Osteoblast (primary cell): ENCODE results near the gene NDUFV2. TPM values are rescaled to one million over a fixed set of nuclear protein-coding genes. Genes with fewer than 3 reads are reported as not detected.

Source experiments
- DNase-seq: peaks from one replicate; pipeline ENCODE4 v3.0.0; 2011; ENCODE audit warnings: low spot score, mixed read lengths; ENCODE audit not compliant: insufficient read length; ENCODE audit errors: missing footprints
- H2AFZ ChIP-seq: 2 replicates; pipeline ENCODE4 v1.6.0; 2011; ENCODE audit warnings: mild to moderate bottlenecking, low read length
- H3K27ac ChIP-seq: 2 replicates; pipeline ENCODE4 v1.5.1; 2011; ENCODE audit warnings: mild to moderate bottlenecking, low read depth, low read length, moderate library complexity
- H3K27me3 ChIP-seq: 2 replicates; pipeline ENCODE4 v1.6.0; 2012; ENCODE audit warnings: mild to moderate bottlenecking, control low read depth, inconsistent platforms, low read length, moderate library complexity; ENCODE audit not compliant: insufficient read depth
- H3K36me3 ChIP-seq: 2 replicates; pipeline ENCODE4 v1.5.1; 2011; ENCODE audit warnings: mild to moderate bottlenecking, low read length, control low read depth, moderate library complexity; ENCODE audit not compliant: insufficient read depth
- H3K4me1 ChIP-seq: 2 replicates; pipeline ENCODE4 v1.5.1; 2011; ENCODE audit warnings: mild to moderate bottlenecking, low read length, control low read depth, moderate library complexity; ENCODE audit not compliant: insufficient read depth
- H3K4me2 ChIP-seq: 2 replicates; pipeline ENCODE4 v1.6.0; 2011; ENCODE audit warnings: mild to moderate bottlenecking, low read length; ENCODE audit not compliant: insufficient read depth
- H3K4me3 ChIP-seq: fragments of 200-600 bp; sonication (generic); 3 replicates; pipeline ENCODE4 v1.5.1; 2012; ENCODE audit warnings: mild to moderate bottlenecking, low read length, inconsistent platforms; ENCODE audit not compliant: insufficient read depth
- H3K79me2 ChIP-seq: 2 replicates; pipeline ENCODE4 v1.6.0; 2012; ENCODE audit warnings: mild to moderate bottlenecking, low read length, control low read depth, inconsistent platforms; ENCODE audit not compliant: insufficient read depth
- H3K9me3 ChIP-seq: 2 replicates; pipeline ENCODE4 v1.5.1; 2011; ENCODE audit warnings: low read depth, low read length, control low read depth
- H4K20me1 ChIP-seq: 2 replicates; pipeline ENCODE4 v1.6.0; 2012; ENCODE audit warnings: mild to moderate bottlenecking, low read length, control low read depth; ENCODE audit not compliant: insufficient read depth
- total RNA-seq: library from RNA; depleted of rRNA; stranded (reverse); fragments of >200 nt; gene quantifications from 2 replicates; pipeline ENCODE4 v1.2.3, GENCODE V29; 2012
- TF ChIP-seq, protein P1 (sequence below): IDR thresholded peaks from 2 replicates; pipeline ENCODE4 v1.5.1; 2011; ENCODE audit warnings: mild to moderate bottlenecking, low read depth, low read length, moderate library complexity; ENCODE audit errors: extremely low read depth

The NDUFV2 gene
- total RNA-seq, 1 donor = 95.9 TPM

DNA sequence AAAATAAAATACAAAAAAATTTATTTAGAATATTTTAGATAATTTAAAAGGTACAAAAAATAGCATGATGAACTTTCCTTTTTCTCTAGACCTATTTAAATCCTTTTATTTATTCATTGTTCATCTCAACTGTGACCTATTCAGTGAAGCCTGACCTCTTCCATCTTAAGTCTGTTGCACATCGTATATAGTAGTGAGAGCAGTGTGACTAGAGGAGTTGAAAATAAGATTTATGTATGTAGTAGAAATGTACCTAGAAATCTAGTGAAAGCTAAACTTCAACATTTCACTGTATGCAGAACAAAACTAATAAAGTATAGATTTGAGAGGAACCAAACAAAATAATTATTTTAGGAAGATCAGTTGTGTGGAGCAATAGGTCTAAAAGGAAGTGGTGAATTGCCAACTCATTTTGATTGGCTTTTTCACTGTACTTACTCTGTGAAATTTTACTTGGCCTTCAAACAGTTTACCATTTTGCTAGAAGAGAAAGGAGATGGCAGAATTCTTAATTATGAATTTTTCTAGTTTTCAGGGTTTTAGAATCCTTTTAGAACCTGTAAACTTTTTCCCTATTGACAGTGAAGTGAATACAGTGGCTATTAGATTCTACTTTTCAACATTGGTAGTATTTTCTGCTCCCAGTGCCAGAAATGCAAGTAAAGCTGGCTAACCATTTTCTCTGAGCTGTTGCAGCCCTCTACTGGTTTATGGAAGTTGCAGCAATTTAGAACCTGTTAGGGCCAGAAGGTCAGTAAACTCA, 45.1 kb downstream of the NDUFV2 start:
- Histone ChIP-seq H3K27me3 (no peaks in the 10 kb centered on the region), H3K4me3 (no peak overlapping the region), H3K4me1 (peaks cover 18% of the 10 kb centered on the region), H3K79me2 (peaks cover 92% of the 10 kb centered on the region), H3K27ac (peak overlapping the region; percentile 1), H3K9me3 (no peaks in the 10 kb centered on the region), H4K20me1 (peaks cover 28% of the 10 kb centered on the region), H2AFZ (no peak overlapping the region), H3K4me2 (peak overlapping the region; percentile 13), H3K36me3 (no peaks in the 10 kb centered on the region)
- TF ChIP-seq, protein P1, sequence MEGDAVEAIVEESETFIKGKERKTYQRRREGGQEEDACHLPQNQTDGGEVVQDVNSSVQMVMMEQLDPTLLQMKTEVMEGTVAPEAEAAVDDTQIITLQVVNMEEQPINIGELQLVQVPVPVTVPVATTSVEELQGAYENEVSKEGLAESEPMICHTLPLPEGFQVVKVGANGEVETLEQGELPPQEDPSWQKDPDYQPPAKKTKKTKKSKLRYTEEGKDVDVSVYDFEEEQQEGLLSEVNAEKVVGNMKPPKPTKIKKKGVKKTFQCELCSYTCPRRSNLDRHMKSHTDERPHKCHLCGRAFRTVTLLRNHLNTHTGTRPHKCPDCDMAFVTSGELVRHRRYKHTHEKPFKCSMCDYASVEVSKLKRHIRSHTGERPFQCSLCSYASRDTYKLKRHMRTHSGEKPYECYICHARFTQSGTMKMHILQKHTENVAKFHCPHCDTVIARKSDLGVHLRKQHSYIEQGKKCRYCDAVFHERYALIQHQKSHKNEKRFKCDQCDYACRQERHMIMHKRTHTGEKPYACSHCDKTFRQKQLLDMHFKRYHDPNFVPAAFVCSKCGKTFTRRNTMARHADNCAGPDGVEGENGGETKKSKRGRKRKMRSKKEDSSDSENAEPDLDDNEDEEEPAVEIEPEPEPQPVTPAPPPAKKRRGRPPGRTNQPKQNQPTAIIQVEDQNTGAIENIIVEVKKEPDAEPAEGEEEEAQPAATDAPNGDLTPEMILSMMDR = peak; percentile 78
- DNase-seq = peak; percentile 50

DNA sequence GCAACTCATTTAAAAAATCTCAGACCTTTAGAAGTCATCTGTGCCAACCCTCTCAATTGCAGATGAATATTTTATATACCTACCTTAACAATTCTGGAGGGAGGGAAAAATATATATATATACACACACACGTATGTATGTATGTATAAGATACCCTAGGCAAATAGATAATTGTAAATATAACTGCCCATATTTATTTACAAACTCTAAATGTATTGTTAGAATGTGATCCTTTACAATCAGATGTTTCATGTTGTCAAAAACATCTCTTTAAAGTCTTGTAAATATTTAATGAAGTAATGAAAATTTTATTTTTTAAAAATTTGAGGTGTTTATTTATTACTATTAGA, 45.7 kb downstream of the NDUFV2 start:
- no peak for DNase-seq
- H4K20me1 ChIP-seq = peaks cover 28% of the 10 kb centered on the region
- no peaks in the 10 kb centered on the region for H3K9me3 ChIP-seq
- no peak overlapping the region for H3K4me3 ChIP-seq
- H3K36me3 ChIP-seq = no peaks in the 10 kb centered on the region
- H3K4me1 ChIP-seq = peaks cover 18% of the 10 kb centered on the region
- H3K4me2 ChIP-seq = no peak overlapping the region
- TF ChIP-seq, protein P1 = no peak
- H3K79me2 ChIP-seq = peaks cover 92% of the 10 kb centered on the region
- no peak overlapping the region for H3K27ac ChIP-seq
- no peak overlapping the region for H2AFZ ChIP-seq
- no peaks in the 10 kb centered on the region for H3K27me3 ChIP-seq

DNA sequence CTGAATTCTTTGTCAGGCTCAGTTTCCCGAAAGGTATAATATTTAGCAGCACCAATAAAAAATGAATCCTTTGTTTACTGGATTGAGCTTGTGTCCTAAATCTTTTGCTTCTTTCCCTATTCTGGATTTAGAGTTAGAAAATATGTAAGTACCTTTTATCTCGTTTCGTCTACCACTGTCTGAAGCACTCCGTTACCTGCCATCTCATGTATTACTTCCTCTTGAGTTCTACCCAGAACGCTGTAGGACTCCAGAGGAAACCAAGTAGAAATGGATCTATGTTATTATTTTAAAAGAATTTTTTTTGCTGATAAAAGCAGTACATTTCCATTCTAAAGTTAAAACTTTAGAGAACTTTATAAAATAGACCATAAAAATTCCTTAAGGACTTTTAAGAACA, 47.6 kb downstream of the NDUFV2 start:
- Histone ChIP-seq H3K79me2 (peaks cover 94% of the 10 kb centered on the region), H2AFZ (no peak overlapping the region), H3K36me3 (no peaks in the 10 kb centered on the region), H4K20me1 (peaks cover 40% of the 10 kb centered on the region), H3K9me3 (no peaks in the 10 kb centered on the region), H3K27me3 (no peaks in the 10 kb centered on the region), H3K4me1 (peaks cover 16% of the 10 kb centered on the region), H3K27ac (no peak overlapping the region), H3K4me2 (no peak overlapping the region), H3K4me3 (no peak overlapping the region)
- TF ChIP-seq, protein P1 = no peak
- no peak for DNase-seq

DNA sequence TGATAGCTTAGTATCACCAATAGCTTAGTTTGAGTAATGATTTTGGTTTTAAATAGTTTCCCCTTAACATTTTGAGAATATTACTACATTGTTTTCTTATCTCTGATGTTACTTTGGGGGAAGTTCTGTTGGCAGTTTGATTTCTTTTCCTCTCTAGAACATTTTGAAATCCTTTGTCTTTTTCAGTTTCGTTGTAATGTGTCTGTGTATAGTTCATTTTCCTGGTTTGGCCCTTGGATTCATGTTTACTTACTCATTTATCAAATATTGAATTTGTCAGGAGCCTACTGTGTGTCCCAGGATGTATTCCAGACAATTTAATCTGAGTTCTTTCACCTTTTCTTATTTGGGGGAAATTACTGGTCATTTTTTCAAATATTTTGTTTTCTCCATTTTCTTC, 50.8 kb downstream of the NDUFV2 start:
- H3K27me3 ChIP-seq = no peaks in the 10 kb centered on the region
- H3K4me3 ChIP-seq = no peak overlapping the region
- H3K9me3 ChIP-seq = no peaks in the 10 kb centered on the region
- peaks cover 40% of the 10 kb centered on the region for H4K20me1 ChIP-seq
- H3K36me3 ChIP-seq = no peaks in the 10 kb centered on the region
- DNase-seq = no peak
- H3K27ac ChIP-seq = no peak overlapping the region
- peaks cover 94% of the 10 kb centered on the region for H3K79me2 ChIP-seq
- no peaks in the 10 kb centered on the region for H3K4me1 ChIP-seq
- no peak overlapping the region for H3K4me2 ChIP-seq
- TF ChIP-seq, protein P1 = no peak
- no peak overlapping the region for H2AFZ ChIP-seq
